GM21360 (cell line): ENCODE measurements around the gene THOC1.

Experiments used
- ATAC-seq: cut with Tn5 transposase; IDR thresholded peaks from one replicate; pipeline ENCODE4 v1.9.1; 2021; ENCODE audit warnings: mild to moderate bottlenecking, moderate library complexity; ENCODE audit not compliant: unreplicated experiment

THOC1 gene

DNA sequence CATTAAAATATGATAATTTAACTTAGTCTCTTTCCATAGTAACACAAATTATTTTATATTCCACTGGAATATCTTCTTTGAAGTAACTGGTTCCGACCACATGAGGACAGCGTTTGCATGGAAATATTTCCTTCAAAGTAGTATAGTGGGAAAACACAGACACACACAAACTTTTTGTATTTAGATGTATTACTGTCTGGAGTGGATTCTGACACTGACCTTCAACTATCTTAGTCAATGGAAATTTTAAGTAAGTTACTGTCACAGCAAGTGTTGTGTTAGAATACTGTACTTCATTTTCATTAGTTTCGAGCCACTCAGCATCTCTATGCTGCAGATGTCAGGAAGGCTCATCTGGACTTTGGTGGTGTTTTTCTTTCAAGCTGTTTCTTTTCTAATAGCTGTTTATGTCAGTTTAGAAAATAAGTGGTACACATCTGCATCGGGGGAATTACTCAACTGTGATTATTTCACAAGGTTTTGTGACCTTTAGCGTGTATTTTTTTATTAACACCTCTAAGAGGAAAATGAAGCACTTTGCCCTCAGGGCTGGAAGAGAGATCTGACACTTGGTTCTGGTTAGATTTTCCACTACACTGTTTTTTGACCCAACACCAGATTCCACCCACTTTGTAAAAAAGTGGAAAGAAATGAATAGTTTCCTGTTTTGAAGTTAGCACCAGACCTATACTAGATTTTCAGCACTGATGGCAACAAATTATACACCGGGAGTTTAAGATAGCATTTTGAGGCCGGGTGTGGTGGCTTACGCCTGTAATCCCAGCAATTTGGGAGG is 18.9 kb upstream of the THOC1 start:
- ATAC-seq, result no peak

DNA sequence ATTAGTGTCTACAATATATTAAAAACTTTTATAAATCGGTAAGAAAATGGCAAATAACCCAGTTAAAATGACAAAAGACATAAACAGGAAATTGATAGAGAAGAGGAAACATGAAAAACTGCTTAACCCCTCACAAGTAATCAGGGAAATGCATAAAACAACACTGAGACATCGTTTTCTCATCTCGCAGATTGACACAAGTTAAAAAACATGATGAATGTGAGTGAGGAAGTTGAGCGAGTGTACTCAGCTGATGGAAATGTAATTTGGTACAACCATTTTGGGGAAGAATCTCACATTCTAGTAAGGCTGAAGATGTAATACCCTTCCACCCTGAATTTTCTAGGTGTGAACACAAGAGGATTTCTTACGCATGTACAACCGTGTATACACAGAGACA is 18.0 kb upstream of the THOC1 start:
- ATAC-seq, result no peak

DNA sequence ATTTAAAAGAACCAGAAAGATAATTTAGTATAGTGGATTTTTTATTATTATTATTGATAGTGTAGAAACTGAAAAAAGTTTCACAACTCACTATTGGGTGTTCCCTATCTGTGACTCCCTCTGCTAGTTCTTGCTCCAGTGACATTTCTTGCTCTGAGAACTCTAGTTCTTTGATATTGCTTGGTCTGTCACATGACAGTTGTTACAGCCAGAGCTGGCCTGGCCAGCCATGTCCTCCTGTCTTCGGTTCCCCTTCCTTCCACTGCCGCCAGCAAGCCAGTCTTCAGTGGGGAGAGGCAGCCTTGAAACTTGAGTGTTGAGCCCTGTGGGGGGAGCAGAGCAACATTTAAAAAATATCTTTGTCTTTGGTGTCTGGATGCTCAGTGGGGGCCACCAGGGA is 7.6 kb upstream of the THOC1 start:
- ATAC-seq, result no peak

DNA sequence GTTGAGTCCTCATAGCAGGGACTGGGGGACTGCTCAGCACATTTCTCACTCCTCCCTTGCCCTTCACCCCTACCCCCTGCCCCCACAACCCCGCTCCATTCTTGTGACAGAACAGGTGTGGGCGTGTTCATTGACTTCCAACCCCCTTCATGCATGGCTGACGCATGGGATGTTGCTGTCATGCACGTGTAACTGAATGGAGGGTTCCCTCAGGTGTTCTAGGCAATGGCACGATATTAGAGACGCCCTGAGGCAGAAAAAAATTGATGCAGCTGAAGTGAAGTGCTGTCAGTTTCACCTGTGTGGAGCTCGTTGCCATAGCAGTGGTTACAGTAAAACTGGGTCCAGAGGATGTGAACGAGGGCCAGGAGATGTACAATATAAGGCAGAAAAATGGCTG is 6.5 kb upstream of the THOC1 start:
- ATAC-seq, result no peak

DNA sequence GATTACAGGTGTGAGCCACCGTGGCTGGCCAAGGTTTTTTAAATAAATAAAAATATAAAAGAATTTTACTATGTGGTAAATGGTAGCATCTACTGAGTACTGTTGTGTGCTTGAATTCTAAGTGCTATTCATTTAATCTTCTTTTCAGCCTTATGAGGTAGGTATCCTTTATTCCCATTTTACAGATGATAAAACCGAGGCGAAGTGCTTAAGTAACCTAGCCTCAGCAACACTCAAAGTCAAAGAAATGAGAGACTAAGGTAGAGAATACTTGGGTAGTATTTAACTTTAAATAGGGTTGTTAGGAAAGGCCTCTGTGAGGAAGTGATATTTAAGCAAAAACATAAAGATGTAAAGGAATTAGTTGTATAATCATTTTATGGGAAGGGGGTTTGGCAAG is 5.7 kb upstream of the THOC1 start:
- no peak for ATAC-seq

DNA sequence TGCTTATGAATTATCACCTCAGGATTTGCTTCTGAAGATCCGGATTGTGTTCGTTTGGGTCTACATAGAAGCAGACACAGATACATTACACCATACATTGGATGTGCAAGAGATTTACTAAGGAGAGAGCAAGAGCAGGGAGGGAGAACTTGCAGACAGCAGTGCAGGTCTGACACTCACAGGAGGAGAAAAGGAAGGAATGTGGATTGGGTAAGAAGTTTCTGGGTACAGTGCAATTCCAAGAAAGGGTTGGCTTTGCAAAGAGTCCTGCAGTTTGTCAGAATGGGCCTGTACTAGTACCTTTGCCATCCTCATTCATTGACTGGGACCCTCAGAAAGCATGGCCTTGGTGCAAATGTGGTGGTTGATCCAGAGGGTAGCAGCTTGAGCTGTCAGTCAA is 4.8 kb upstream of the THOC1 start:
- ATAC-seq, result no peak

DNA sequence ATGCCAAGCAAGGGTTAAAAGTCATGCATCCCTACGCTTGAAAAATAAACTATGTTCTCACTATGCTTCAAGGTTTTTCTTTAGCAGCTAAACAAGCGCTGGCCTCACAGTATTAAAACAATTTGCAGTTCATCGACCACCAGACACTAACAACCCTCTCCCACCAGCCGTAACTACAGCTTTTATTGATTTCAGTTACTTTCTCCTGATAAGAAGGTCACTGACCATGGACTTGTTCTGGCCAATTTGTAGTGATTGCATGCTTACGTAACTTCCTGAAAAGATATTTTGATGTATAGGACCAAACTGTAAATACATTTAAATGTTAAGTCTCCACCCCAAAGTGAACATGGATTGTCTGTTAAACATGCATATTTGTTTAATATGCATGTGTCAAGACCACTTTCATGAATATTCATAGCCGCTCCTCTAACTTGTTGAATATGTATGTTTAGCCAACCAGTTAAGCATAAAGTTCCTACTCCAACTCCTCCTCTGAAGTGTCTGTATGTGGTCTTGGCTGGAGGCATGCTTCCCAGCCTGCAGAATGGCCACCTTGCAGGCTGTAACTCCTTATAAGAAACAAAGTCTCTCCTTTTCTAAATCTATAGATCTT is 1.7 kb upstream of the THOC1 start:
- ATAC-seq, result no peak

DNA sequence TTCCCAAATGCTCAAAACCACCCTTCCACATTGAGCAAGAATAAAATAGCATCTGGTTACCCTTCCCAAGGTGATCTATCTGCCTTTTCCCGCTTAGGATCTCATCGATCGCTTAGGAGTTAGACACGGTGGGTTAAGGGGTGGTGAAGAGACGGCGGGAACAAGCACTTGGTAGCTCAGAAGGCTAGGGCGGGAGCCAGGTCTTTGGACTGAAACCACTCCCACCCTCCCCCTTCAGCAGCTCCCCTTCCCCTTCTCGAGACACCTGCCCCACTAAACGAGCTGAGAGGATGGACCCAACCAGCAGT is 513 bp downstream of the THOC1 start:
- peak; percentile 23 for ATAC-seq

DNA sequence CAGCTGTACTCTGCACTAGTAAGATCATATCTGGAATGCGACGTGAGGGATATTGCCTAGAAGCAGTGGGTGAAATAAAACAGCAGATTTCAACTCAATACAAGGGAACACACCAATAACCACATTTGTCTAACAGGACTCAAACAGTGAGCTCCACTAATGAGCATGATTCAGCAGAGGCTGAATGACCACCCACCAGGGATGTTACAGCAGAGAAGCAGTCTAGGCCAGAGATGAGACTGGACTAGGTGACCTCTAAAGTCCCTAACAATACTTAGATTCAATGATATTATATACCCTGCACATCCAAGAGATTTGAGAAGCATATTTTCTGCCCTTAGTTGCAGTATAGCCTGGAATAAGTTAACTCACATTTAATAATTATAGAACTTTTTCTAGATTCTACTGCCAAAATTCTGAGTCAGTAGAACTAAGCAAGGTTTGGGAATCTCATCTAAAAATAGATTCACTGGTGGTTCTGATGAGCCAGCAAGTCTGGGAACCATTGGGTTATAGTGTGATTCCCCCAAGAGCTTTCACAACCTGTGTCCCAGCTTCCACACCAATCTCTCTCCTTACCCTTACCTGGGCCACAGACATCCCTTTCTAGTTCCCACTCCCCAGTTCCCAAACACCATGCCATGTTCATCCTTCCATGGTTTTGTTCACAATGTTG is 6.3 kb downstream of the THOC1 start:
- ATAC-seq, result no peak

DNA sequence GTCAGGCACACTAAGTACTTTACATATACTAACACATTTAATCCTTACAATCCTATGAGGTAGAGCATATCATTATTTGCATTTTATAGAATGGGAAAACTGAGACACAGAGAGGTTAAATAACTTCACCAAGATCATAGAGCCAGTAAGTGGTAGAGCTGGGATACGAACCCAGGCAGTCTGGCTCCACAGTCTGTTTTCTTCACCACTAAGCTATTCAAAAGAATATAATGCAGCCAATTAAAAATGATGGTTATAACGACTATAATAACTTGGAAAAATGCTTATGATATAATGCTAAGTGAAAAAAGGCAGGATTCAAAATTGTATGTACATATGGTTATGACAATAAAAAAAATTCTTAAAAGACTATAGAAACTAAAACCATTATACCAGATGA is 7.3 kb downstream of the THOC1 start:
- no peak for ATAC-seq

DNA sequence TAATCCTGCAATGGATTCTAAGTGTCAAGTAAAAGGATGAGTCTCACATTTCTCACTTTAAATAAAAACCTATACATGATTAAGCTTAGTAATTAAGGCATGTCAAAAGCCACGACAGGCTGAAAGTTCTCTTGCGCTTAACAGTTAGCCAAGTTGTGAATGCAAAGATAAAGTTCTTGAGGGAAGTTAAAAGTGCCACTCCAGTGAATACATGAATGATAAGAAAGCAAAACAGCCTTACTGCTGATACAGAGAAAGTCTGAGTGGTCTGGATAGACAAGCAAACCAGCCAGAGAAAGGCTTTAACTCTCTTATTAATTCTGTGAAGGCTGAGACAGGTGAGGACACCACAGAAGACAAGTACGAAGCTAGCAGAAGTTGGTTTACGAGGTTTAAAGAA is 12.7 kb downstream of the THOC1 start:
- ATAC-seq, result no peak

DNA sequence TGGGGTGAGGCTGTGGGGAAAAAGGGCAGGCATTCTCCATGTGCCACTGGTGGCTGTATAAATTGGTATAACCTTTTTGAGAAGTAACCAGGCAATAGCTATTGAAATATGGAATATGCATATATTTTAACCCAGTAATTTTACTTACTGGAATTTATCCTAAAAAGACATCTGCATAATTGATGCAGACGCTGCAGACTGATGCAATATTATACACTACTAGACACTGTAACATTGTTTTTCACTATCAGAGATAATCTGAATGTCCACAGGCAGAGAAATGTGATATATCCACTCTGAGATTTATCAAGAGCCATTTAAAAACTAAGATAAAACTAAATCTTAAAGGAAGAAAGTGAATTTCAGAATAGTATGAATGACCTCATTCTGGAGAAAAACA is 14.7 kb downstream of the THOC1 start:
- no peak for ATAC-seq

DNA sequence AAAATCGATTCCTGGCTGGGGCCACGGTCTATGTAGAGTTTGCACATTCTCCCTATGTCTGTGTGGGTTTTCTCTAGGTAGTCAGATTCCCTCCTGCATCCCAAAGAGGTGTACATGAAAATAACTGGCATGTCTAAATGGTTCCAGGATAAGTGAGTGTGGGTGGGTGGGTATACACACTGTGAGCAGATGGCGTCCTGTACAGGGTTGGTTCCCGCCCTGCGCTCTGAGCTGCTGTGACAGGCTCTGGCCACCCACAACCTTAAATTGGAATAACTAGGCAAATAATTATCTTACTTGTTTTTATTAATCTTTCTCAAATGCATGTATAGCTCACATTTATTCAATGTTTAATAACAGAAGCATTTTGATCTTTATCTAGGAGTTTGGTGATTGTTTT is 16.3 kb downstream of the THOC1 start:
- no peak for ATAC-seq

DNA sequence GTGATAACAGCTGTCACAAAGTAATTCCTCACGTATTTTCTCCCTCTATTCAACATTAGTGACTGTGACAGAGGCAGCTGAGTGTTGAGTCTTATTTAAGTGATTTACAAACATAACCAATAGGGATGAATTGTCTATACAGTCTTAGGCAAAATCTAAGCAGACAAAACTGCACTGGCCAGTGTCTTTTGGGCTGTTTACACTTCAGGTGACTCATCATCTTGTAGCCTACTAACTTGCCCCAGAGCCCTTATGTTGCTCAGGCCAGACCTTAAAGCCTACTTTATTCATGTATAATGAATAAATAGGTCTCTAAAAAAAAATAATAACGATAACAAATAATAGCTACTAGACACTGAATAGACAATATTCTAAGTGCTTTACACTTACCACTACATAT is 17.2 kb downstream of the THOC1 start:
- ATAC-seq, result no peak

DNA sequence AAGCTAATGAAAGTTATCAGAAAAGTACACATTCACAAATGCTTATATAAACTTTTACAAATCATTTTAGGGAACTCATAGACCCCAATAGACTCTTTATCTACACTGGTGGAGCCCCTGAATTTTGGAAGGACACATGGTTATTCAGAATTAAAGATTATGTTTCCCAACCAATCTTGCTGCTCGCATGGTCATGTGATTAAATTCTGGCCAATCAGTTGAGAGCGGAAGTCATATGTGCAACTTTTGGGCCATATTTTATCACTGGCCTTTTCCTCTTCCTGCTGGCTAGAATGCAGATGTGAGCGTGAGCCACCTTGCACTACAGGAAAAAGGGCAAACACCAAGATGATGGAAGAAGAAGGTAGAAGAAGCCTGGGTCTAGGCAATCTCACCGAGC is 19.8 kb downstream of the THOC1 start:
- ATAC-seq, result no peak

DNA sequence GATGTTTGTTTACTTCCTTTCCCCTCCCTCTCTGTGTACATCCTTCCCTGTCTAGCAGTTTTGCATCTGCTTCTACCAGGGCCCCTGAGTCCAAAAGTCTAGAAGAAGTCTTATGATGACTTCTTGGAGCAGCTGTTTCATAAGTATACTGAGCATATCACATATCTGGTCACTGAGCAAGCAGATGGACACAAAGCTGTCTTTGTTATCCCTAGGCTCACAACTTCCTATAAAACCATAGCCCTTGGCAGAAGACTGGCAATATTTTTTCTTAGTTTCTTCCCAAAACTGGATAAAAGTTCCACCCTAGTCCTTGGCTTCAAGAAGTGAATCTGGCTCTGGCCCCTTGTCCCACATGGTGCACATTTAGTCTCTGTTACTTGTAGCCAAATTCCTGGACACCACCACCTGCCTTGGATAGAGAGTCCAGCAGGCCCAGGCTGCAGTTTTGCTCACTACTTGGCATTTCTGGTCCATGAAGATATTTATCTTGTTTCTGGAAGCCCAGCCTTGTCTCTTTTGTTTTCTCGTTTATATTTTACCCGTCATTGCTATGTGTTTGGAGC is 22.5 kb downstream of the THOC1 start:
- no peak for ATAC-seq

DNA sequence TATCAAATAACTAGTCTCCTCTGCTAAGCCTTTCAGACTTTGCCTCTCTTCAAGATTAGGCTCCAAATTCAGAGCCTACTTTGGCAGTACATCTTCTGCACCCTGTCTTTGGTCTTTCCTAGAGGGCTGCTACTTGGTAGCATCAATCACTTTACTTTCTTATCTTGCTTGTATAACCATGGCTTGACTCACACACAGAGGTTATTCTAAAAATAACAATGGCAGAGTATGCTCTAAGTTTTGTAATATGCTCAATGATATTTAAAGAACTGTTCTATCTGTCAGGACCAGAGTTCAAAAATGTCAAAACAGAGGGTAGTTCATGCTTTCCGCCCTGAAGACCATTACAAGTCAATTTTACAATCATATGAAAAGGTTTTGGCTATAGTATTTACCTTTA is 27.7 kb downstream of the THOC1 start:
- ATAC-seq, result no peak

DNA sequence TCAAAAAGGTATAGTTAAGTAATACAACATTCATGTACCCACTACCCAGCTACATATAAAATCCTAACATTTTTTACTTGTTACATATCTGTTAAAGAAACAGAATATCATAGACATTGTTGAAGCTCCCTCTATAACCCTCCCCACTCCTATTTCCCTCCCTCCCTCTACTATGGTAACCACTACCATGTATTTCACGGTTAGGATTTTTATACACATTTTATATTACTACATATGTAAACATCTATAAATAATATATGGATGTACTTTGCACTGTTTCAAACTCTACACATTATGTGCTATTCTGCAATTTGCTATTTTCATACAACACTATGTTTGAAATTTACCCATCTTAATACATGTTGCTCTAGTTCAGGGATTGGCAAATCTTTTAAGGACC is 36.3 kb downstream of the THOC1 start:
- no peak for ATAC-seq

DNA sequence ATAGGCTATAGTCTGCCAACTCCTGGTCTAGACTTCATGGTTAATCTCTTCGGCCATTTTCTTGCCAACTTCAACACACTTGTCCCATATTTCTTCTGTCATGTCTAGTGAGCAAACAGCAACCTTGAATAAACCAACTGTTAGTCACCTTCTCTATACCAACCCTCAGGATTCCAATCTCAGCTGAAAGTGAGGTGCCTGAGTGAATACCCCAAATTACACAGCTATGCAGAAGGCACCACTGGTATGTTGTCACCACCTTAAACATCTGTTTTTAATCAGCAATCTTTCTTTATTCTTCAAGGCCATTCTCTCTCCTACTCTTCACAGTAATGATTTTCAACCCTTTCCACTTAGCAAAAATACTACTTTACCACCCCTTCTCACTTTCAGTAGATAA is 39.3 kb downstream of the THOC1 start:
- ATAC-seq, result no peak

DNA sequence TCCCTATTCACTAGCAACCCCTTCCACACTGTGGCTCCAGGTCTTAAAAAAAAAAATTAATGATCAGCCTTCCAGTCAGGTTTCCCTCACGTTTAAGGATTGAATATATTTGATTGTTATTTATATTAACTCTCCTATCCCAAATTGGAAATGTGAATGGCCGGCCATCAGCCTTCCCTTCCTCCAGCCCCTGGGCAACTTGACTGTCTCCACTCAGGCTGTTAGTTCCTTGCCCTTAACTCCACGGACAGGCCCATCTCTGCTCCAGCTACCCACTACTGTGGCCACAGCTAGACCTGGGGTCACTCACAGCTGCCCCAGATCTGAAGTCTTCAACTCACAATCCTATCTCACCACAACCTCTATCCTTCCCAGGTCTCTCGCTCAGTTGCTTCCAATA is 39.9 kb downstream of the THOC1 start:
- ATAC-seq, result no peak

DNA sequence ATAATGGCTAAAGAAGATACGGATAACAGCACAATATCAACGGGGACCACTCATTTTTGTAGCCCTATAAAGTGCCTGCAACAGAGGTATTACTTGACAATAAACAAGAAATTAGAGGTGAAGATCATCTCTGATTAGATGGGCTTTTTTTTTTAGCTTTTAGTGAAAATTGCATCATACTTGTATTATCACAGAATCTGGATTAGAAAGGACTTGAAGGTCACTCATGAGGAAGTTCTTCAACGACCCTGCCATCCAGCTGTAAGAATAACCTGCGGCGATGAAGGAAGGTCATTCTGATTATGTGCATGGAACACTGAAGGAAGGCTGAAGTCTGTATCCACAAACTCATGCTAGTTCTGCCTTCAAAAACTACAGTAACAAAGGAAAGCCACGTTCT is 40.5 kb downstream of the THOC1 start:
- ATAC-seq, result no peak

DNA sequence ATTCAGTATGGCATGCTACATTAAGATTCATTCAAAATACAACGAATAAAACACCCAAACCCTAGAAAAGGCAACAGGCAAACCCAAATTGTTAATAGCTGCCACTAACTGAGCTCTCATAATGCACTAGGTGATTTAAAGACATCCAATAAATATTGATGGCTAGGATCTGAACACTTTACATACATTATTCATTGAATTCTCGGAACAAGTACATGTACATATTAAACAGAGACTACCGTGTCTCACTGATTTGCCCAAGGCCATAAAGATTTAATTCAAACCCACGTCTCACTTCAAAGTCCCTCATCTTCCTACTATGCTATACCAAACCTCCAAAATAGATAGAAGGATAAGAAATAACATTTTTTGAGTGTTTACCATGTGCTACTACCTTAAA is 42.1 kb downstream of the THOC1 start:
- ATAC-seq, result no peak
